ENCODE results near the gene CDCA7L.

CDCA7L gene

DNA sequence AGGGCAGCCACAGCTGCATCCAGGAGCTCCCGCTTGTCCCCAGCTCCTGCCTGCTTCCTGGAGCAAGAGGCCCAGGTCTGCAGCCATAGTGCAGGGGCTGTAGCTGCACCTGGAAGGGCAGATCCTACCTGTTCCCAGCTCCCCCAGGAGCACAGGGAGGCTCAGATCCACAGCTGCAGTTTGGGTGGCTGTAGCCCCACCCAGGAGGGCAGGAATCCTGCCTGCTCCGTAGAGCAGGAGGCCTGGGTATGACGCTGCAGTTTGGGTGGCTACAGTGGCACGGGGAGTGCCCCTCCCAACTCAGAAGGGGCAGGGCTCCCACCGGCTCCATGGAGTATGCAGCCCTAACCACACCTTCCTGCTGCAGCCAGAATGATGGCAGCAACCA, 26.7 kb upstream of the CDCA7L start:
- no peak overlapping the region for H3K4me3 ChIP-seq (ENCODE audit: low read depth, low read length)
- TF ChIP-seq, protein P1, sequence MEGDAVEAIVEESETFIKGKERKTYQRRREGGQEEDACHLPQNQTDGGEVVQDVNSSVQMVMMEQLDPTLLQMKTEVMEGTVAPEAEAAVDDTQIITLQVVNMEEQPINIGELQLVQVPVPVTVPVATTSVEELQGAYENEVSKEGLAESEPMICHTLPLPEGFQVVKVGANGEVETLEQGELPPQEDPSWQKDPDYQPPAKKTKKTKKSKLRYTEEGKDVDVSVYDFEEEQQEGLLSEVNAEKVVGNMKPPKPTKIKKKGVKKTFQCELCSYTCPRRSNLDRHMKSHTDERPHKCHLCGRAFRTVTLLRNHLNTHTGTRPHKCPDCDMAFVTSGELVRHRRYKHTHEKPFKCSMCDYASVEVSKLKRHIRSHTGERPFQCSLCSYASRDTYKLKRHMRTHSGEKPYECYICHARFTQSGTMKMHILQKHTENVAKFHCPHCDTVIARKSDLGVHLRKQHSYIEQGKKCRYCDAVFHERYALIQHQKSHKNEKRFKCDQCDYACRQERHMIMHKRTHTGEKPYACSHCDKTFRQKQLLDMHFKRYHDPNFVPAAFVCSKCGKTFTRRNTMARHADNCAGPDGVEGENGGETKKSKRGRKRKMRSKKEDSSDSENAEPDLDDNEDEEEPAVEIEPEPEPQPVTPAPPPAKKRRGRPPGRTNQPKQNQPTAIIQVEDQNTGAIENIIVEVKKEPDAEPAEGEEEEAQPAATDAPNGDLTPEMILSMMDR (IDR thresholded peaks at IDR 0.05; ENCODE audit: low read depth, low read length) = no peak

DNA sequence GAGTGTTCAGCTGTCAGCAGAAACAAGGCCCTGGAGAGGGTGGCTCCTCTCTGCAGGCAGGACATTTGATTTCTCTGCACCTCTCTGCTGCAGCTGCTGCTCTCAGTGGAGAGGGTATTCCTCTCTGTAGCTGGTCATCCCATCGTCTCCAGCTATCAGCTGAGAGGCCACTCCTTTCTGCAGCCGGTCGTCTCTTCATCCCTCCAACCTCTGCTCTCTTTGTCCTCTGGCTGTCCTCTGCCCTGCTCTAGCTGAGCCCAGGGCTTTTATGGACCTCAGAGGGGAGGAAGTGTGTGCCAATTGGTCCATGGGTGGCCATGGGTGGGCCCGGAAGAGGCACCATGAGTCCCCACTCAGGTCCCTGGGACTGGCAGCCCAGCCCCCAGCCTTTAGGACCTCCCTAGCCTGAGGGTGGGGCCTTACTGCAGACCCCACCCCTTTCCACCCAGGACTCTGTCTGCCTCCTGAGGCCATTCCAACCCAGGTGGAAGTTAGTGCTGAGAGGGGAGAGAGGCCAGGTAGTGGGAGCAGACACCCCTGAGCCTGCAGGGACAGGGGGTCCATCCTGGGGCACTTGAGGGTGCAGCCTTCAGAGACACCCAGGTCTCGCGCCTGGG, 26.2 kb upstream of the CDCA7L start:
- TF ChIP-seq, protein P1 (IDR thresholded peaks at IDR 0.05; ENCODE audit: low read depth, low read length) = no peak
- H3K4me3 ChIP-seq (ENCODE audit: low read depth, low read length) = no peak overlapping the region

DNA sequence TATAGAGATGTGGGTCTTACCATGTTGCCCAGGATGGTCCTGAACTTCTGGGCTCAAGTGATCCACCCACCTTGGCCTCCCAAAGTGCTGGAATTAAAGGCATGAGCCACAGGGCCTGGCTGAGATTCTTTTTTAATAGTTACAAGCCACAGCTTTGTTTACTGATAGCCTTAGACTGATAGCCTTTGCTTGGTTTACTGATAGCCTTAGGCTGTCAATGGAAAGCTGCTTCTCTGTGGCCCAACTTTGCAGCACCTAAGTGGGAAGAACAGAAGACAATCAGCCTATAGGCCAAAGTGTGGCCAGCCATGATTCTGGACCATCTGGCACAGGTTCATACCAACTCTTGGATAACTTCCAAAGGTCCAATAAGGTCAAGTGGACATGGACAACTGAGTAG, 24.1 kb upstream of the CDCA7L start:
- no peak overlapping the region for H3K4me3 ChIP-seq (ENCODE audit: low read depth, low read length)
- TF ChIP-seq, protein P1 (IDR thresholded peaks at IDR 0.05; ENCODE audit: low read depth, low read length) = no peak

DNA sequence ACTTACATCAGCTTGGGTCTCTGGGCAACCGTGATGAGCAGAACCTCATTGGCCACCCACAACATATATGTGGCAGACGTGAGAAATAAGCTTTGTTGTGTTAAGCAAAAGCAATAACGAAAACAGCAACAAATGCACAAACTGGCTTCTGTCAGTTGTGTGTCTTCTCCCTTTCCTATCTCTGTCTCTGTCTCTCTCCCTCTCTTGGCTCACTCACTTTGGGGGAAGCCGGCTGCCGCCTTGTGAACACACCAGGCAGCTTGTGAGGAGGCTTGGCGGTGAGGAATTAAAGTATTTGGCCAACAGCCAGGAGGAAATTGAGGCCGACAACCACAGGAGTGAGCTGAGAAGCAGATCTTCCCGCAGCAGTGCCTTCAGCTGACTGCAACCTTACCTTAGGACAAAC, 21.9 kb upstream of the CDCA7L start:
- no peak overlapping the region for H3K4me3 ChIP-seq (ENCODE audit: low read depth, low read length)
- TF ChIP-seq, protein P1 (IDR thresholded peaks at IDR 0.05; ENCODE audit: low read depth, low read length) = no peak

DNA sequence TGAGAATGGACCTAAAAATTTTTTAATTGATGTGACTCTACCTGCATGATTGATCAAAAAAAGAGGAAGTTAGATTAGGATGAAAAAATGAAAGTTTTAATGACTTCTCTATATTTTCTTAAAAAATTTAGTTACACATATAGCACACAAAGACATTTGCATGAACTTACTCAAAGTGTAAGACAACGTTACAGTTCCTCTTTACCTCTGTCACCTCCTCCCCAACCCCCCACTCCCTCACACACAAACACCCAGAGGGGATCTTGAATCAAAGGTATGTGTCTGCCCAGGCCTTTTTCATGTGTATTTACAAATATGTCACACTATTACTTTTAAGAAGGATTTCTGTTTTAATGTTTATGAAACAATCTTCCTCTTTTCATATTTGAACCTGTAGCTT, 20.6 kb upstream of the CDCA7L start:
- TF ChIP-seq, protein P1 (IDR thresholded peaks at IDR 0.05; ENCODE audit: low read depth, low read length) = no peak
- H3K4me3 ChIP-seq (ENCODE audit: low read depth, low read length) = no peak overlapping the region

DNA sequence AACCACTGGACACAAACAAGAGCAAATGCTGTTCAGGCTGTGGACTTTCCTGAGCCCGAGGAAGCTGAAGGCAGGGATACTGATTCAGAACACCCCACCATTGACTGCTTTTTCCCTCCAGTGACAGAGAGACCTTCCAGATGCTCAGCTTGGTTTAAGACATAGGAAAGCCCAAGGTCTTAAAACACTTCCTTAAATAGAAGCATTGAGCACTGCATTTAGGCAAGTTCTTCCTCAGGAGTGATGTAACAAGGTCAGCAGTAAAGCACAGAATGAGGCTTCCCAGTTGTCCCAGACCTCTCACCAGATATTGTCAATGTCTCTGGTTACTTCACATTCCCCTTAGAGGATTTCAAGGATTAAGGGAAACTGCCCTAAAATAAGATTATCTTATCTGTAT, 19.6 kb upstream of the CDCA7L start:
- TF ChIP-seq, protein P1 (IDR thresholded peaks at IDR 0.05; ENCODE audit: low read depth, low read length) = no peak
- no peak overlapping the region for H3K4me3 ChIP-seq (ENCODE audit: low read depth, low read length)

DNA sequence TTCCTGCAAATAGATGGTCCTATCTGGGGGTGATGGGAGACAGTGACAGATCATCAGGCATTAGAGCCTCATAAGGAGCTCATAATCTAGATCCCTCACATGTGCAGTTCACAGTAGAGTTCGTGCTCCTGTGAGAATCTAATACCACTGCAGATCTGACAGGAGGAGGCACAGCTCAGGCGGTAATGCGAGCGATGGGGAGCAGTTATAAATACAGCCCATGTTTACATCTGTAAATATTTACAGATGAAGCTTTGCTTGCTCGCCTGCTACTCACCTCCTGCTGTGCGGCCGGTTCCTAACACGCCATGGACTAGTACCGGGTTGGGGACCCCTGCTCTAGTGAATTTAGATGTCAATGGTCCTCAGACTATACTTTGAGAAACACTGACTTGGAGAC, 17.0 kb upstream of the CDCA7L start:
- TF ChIP-seq, protein P1 (IDR thresholded peaks at IDR 0.05; ENCODE audit: low read depth, low read length) = no peak
- no peak overlapping the region for H3K4me3 ChIP-seq (ENCODE audit: low read depth, low read length)

All from WI38 (cell line).